Vagina (tissue), 2 donors: Measurements from ENCODE around the gene ANKRD39. TPM values are rescaled to one million over a fixed set of nuclear protein-coding genes. Genes with fewer than 3 reads are reported as not detected.

ENCODE experiments used
- DNase-seq, 2 donors: peaks; one replicate each; pipeline ENCODE4 v3.0.0-alpha.2; 2017; ENCODE audit errors: extremely low spot score in 2 of 2
- H3K27ac ChIP-seq: fragments of 200-600 bp; sonication (generic); one replicate; pipeline ENCODE4 v1.5.1; 2019
- H3K27me3 ChIP-seq: fragments of 200-600 bp; sonication (generic); one replicate; pipeline ENCODE4 v1.5.1; 2019
- H3K36me3 ChIP-seq, 2 donors: fragments of 200-600 bp; sonication (generic); one replicate each; pipeline ENCODE4 v1.5.1; 2017 to 2019
- H3K4me1 ChIP-seq: fragments of 200-600 bp; sonication (generic); one replicate; pipeline ENCODE4 v1.5.1; 2019
- H3K4me3 ChIP-seq, 2 donors: fragments of 200-600 bp; sonication (generic); 1 replicate in 1 of 2; 2 replicates in 1 of 2; pipeline ENCODE4 v1.5.1; 2016 to 2019
- H3K9me3 ChIP-seq: fragments of 200-600 bp; sonication (generic); one replicate; pipeline ENCODE4 v1.5.1; 2019
- CTCF ChIP-seq, 3 experiments: fragments of 450-650 bp in 2 of 3; fragments of 200-600 bp in 1 of 3; sonication (generic) in 1 of 3; IDR thresholded peaks; one replicate each; pipeline ENCODE4 v1.5.1; 2017 to 2019; ENCODE audit warnings: antibody characterized with exemption in 3 of 3, mild to moderate bottlenecking in 2 of 3, moderate library complexity in 2 of 3
- POLR2A ChIP-seq, 2 donors: fragments of 450-650 bp; IDR thresholded peaks; one replicate each; pipeline ENCODE4 v1.6.1; 2017; ENCODE audit warnings: antibody characterized with exemption in 2 of 2, mild to moderate bottlenecking in 2 of 2, moderate library complexity in 2 of 2
- POLR2AphosphoS5 ChIP-seq, 2 donors: sonication (generic); formaldehyde crosslinking; IDR thresholded peaks; one replicate each; pipeline ENCODE4 v1.9.0; 2017; ENCODE audit warnings: antibody characterized with exemption in 2 of 2, mild to moderate bottlenecking in 2 of 2, low read depth in 1 of 2; ENCODE audit not compliant: insufficient read depth in 1 of 2
- intact Hi-C: fragments of 100-400 bp; cut with DNase I; formaldehyde crosslinking; loops from one replicate; pipeline ENCODE4 v1.15.1; 2023
- total RNA-seq: library from RNA; depleted of rRNA; stranded (reverse); fragments of >200 nt; gene quantifications from one replicate; pipeline ENCODE4 v1.2.3, GENCODE V29; 2016

ANKRD39 gene
- 20.4 TPM for total RNA-seq

- Histone ChIP-seq H3K36me3 (peaks cover 0 to 41% of the 10 kb centered on the region in 2 donors), H3K9me3 (no peaks in the 10 kb centered on the region), H3K4me3 (peak within 1 kb of the TSS; percentile 63 to 87), H3K4me1 (peaks cover 49% of the 10 kb centered on the region), H3K27me3 (no peaks in the 10 kb centered on the region), H3K27ac (peak within 1 kb of the TSS; percentile 79)
- TF ChIP-seq CTCF (IDR thresholded peaks at IDR 0.05) (peak; percentile 65 to 93 (median 76)), POLR2A (IDR thresholded peaks at IDR 0.05) (peak in 1 of 2 donors; percentile 74), POLR2AphosphoS5 (IDR thresholded peaks at IDR 0.05; ENCODE audit: insufficient read depth in 1 of 2, low read depth in 1 of 2) (peak; percentile 33 to 82)
- peak in 1 of 2 donors; percentile 98 for DNase-seq
- intact Hi-C loops = loop anchor here (2.0 to 10.0 kb wide), 3 partner anchors 49 to 223 kb away; partner anchors contain the start of gene KANSL3
These were observed at the start of gene ANKRD39 for GRCh38 chr2:96857667-96858372. Gene ANKRD39, minus strand, starts transcription at chr2:96858016. Its CDS starts 29 bp downstream, at chr2:96857987.

GRCh38 chr2:96906729-96907114, 48.9 kb upstream of the ANKRD39 start:
- H3K4me3 ChIP-seq = peak overlapping the region; percentile 26 to 32

GRCh38 chr2:96903815-96904214, 46.0 kb upstream of the ANKRD39 start:
- Histone ChIP-seq H3K4me1 (peaks cover 33% of the 10 kb centered on the region), H3K27ac (no peak overlapping the region)

More at GRCh38 chr2:96906729-96907114, 48.9 kb upstream of the ANKRD39 start:
- Histone ChIP-seq H3K27ac (peak overlapping the region; percentile 94), H3K36me3 (no peaks in the 10 kb centered on the region), H3K27me3 (no peaks in the 10 kb centered on the region), H3K4me1 (peaks cover 31% of the 10 kb centered on the region), H3K9me3 (no peaks in the 10 kb centered on the region)
- no peak for TF ChIP-seq POLR2AphosphoS5 (IDR thresholded peaks at IDR 0.05; ENCODE audit: insufficient read depth in 1 of 2, low read depth in 1 of 2)
- no peak for TF ChIP-seq CTCF (IDR thresholded peaks at IDR 0.05)
- no peak for TF ChIP-seq POLR2A (IDR thresholded peaks at IDR 0.05)
- no peak for DNase-seq
- intact Hi-C loops = loop anchor here (2.0 to 5.0 kb wide), 4 partner anchors 38 to 569 kb away; partner anchors contain the start of genes ANKRD39 and NCAPH

GRCh38 chr2:96903318-96903717, 45.5 kb upstream of the ANKRD39 start:
- Histone ChIP-seq H3K36me3 (no peaks in the 10 kb centered on the region), H3K27ac (no peak overlapping the region), H3K27me3 (no peaks in the 10 kb centered on the region), H3K4me1 (peaks cover 32% of the 10 kb centered on the region), H3K9me3 (no peaks in the 10 kb centered on the region), H3K4me3 (no peak overlapping the region)
- intact Hi-C loops = no loop called here
- no peak for DNase-seq
- TF ChIP-seq CTCF (IDR thresholded peaks at IDR 0.05) = no peak
- no peak for TF ChIP-seq POLR2A (IDR thresholded peaks at IDR 0.05)
- TF ChIP-seq POLR2AphosphoS5 (IDR thresholded peaks at IDR 0.05; ENCODE audit: insufficient read depth in 1 of 2, low read depth in 1 of 2) = no peak

More at GRCh38 chr2:96903815-96904214, 46.0 kb upstream of the ANKRD39 start:
- Histone ChIP-seq H3K27me3 (no peaks in the 10 kb centered on the region), H3K9me3 (no peaks in the 10 kb centered on the region), H3K4me3 (no peak overlapping the region), H3K36me3 (no peaks in the 10 kb centered on the region)
- TF ChIP-seq POLR2A (IDR thresholded peaks at IDR 0.05) (no peak), CTCF (IDR thresholded peaks at IDR 0.05) (no peak)
- intact Hi-C loops = no loop called here
- no peak for DNase-seq

GRCh38 chr2:96900237-96900636, 42.4 kb upstream of the ANKRD39 start:
- intact Hi-C loops = no loop called here
- no peaks in the 10 kb centered on the region for H3K36me3 ChIP-seq
- no peak for TF ChIP-seq POLR2AphosphoS5 (IDR thresholded peaks at IDR 0.05; ENCODE audit: insufficient read depth in 1 of 2, low read depth in 1 of 2)
- TF ChIP-seq POLR2A (IDR thresholded peaks at IDR 0.05) = no peak
- TF ChIP-seq CTCF (IDR thresholded peaks at IDR 0.05) = no peak

More at GRCh38 chr2:96900237-96900636, 42.4 kb upstream of the ANKRD39 start:
- Histone ChIP-seq H3K9me3 (no peaks in the 10 kb centered on the region), H3K27ac (no peak overlapping the region), H3K4me1 (peaks cover 32% of the 10 kb centered on the region), H3K27me3 (no peaks in the 10 kb centered on the region), H3K4me3 (no peak overlapping the region)
- DNase-seq = no peak
